A549 treated with dexamethasone at 1 μM for 4 hours (cell line): ENCODE measurements around the gene GABBR2. TPM values are rescaled to one million over a fixed set of nuclear protein-coding genes. Genes with fewer than 3 reads are reported as not detected.

Experiments
- total RNA-seq: library from RNA; stranded (reverse); fragments of 200-300 nt; extraction: Qiagen RNA extraction; gene quantifications from 5 replicates; pipeline ENCODE4 v1.2.3, GENCODE V29; 2022

GABBR2 gene
- total RNA-seq: 0.19 to 0.28 TPM (median 0.27 TPM) in 5 replicates

DNA sequence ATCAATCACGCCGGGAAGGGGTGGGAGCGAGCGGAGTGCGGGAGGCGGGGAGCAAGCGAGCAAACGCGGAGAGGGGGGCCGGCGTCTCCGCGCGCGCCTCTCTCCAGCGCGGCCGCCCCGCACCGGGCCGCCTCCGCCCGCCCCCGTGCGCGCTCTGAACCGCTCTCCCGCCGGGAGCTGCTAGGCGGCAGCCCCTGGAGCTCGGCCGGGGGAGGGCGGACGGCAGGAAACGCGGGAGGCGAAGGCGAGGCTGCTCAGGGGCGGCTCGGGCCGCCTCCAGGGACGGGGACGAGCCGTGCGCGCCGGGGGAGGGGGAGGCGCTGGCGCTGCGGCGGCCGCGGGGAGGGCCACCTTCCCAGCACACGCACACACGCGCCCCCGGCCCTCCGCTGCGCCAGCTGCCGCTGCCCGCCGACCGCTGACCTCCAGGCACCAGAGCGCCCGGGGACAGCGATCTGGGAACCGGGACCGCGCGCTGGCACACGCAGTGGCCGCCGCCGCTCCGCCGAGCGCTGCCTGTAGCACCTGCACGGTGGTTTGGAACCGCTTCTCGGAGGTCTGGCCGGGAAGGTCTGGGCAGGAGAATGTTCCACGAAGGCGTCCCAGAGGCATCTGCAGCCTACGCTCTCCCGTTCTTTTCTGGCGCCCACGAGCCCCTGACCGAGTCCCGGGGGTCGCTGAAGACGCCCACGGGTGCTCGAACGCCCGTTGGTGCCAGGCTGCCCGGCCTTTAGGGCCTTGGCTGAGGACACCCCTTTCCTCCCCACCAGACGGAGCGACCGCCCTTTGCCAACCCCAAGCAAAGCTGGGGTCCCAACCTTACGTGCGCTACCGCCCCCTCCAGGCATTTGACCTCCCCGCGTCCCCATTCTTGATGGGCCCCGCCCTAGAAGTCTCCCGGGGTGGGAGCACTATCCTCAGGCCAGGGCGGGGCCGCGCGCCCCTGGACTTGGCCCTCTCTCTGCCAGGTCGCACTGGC lies at the start of gene GABBR2:
Gene GABBR2 (minus strand): TSS at position 3 of the 979 bp plus-strand sequence. CDS start 198 bp downstream, outside the sequence.

DNA sequence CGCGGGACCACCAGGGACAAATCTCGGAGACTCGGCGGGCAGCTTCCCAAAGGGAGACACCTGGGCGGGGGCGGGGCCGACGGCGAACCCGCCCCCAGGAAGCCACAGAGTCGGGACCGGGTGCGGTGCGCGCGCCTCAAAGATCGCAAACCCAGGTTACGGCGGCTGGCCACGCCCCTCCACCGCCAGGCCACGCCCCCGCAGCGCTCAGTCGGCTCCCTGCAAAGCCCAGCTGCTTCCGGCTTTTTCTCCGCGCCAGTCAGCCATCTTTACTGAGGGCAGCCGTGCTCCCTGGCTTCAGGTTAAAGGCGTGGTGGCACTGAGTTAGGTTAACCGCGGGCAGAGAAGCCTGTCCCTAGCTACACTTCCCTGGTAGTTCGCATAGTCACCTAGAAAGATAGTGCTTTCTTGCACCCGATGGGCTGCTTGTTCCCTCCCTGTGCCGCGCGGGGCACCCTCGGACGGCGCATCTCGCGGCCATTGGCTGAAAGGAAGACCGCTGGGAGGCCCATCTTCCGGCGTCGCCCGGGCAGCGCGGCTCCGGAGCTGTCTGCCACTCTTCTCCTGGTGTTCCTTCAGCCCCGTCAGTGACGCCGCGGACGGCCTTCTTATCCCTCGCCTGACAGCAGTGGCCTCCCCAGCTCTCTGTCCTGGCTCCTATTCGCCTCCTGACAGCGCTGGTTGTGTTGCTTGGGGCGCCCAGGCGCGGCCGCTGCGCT lies 453.0 kb downstream of the GABBR2 start, which contains the start of gene TBC1D2:
Gene TBC1D2 (minus strand): TSS at position 72 of the 719 bp plus-strand sequence. CDS start 108 bp downstream, outside the sequence.

Other genes starting within 250 kb of the GABBR2 start
- gene ANKS6, start 87.6 kb upstream of the GABBR2 start, total RNA-seq: 11.3 to 22.3 TPM (median 20.2 TPM) in 5 replicates
- 2.8 to 4.0 TPM (median 3.7 TPM) in 5 replicates for gene GALNT12, start 98.7 kb upstream of the GABBR2 start, total RNA-seq
- gene COL15A1, start 235.0 kb upstream of the GABBR2 start, total RNA-seq: 0.49 to 0.88 TPM (median 0.59 TPM) in 5 replicates